IPS-20b (cell line): ENCODE measurements around the gene KMT5B.

Experiments used
- H3K27ac ChIP-seq: one replicate; pipeline ENCODE4 v1.5.1; 2013; ENCODE audit warnings: low read length
- H3K27me3 ChIP-seq: 2 replicates; pipeline ENCODE4 v1.6.1; 2013; ENCODE audit warnings: mild to moderate bottlenecking, low read length, inconsistent platforms; ENCODE audit not compliant: insufficient read depth
- H3K36me3 ChIP-seq: 2 replicates; pipeline ENCODE4 v1.6.1; 2013; ENCODE audit warnings: low read depth, mild to moderate bottlenecking, inconsistent platforms, low read length, moderate library complexity; ENCODE audit not compliant: insufficient read depth
- H3K4me1 ChIP-seq: 2 replicates; pipeline ENCODE4 v1.6.1; 2013; ENCODE audit warnings: mild to moderate bottlenecking, control low read depth, inconsistent platforms, low read length, moderate library complexity; ENCODE audit not compliant: insufficient read depth
- H3K4me3 ChIP-seq: 2 replicates; pipeline ENCODE4 v1.5.1; 2013; ENCODE audit warnings: mild to moderate bottlenecking, low read length, inconsistent platforms
- H3K9ac ChIP-seq: 2 replicates; pipeline ENCODE4 v1.6.1; 2013; ENCODE audit warnings: low read depth, mild to moderate bottlenecking, inconsistent platforms, low read length, moderate library complexity
- H3K9me3 ChIP-seq: 2 replicates; pipeline ENCODE4 v1.6.1; 2013; ENCODE audit warnings: mild to moderate bottlenecking, low read depth, low read length, inconsistent platforms; ENCODE audit not compliant: insufficient read depth

The KMT5B gene

GRCh38 chr11:68121067-68121899, 91.8 kb downstream of the KMT5B start, which contains the start of gene CHKA:
CHKA (minus strand) TSS chr11:68121388; CDS start chr11:68121177, 211 bp downstream.
- Histone ChIP-seq H3K27ac (peak within 1 kb of the TSS; percentile 80), H3K4me1 (peaks cover 35% of the 10 kb centered on the region), H3K9me3 (no peaks in the 10 kb centered on the region), H3K9ac (peak within 1 kb of the TSS; percentile 85), H3K4me3 (peak within 1 kb of the TSS; percentile 94), H3K36me3 (peaks cover 13% of the 10 kb centered on the region; the same call in 1 of the 2 replicates), H3K27me3 (no peaks in the 10 kb centered on the region)

- Histone ChIP-seq H3K9me3 (no peaks in the 10 kb centered on the region), H3K36me3 (peaks cover 21% of the 10 kb centered on the region; the same call in 1 of the 2 replicates), H3K27me3 (no peaks in the 10 kb centered on the region), H3K4me3 (peak overlapping the region; percentile 94), H3K27ac (no peak overlapping the region), H3K4me1 (peaks cover 29% of the 10 kb centered on the region), H3K9ac (peak overlapping the region; percentile 85; the same call in 1 of the 2 replicates)
Observed at GRCh38 chr11:68120273-68121066, 92.6 kb downstream of the KMT5B start.

GRCh38 chr11:68118706-68119448, 94.2 kb downstream of the KMT5B start:
- Histone ChIP-seq H3K27me3 (no peaks in the 10 kb centered on the region), H3K27ac (no peak overlapping the region), H3K4me1 (peaks cover 26% of the 10 kb centered on the region), H3K9ac (peak overlapping the region; percentile 48; the same call in 1 of the 2 replicates), H3K9me3 (no peaks in the 10 kb centered on the region), H3K4me3 (peak overlapping the region; percentile 94), H3K36me3 (peaks cover 27% of the 10 kb centered on the region)

- Histone ChIP-seq H3K4me1 (peaks cover 25% of the 10 kb centered on the region), H3K9me3 (no peaks in the 10 kb centered on the region), H3K36me3 (peaks cover 27% of the 10 kb centered on the region), H3K27ac (no peak overlapping the region), H3K27me3 (no peaks in the 10 kb centered on the region), H3K4me3 (peak overlapping the region; percentile 94), H3K9ac (no peak overlapping the region)
Observed at GRCh38 chr11:68117853-68118470, 95.1 kb downstream of the KMT5B start.

- Histone ChIP-seq H3K9ac (no peak overlapping the region), H3K36me3 (peaks cover 27% of the 10 kb centered on the region), H3K4me1 (peaks cover 18% of the 10 kb centered on the region), H3K4me3 (no peak overlapping the region), H3K27ac (no peak overlapping the region), H3K9me3 (no peaks in the 10 kb centered on the region), H3K27me3 (no peaks in the 10 kb centered on the region)
Observed at GRCh38 chr11:68116974-68117373, 96.1 kb downstream of the KMT5B start.

- H3K9ac ChIP-seq: no peak overlapping the region
Observed at GRCh38 chr11:68116126-68116525, 97.0 kb downstream of the KMT5B start.

GRCh38 chr11:68115285-68115684, 97.8 kb downstream of the KMT5B start:
- Histone ChIP-seq H3K27ac (no peak overlapping the region), H3K27me3 (no peaks in the 10 kb centered on the region), H3K9me3 (no peaks in the 10 kb centered on the region), H3K4me3 (no peak overlapping the region), H3K9ac (no peak overlapping the region), H3K4me1 (peaks cover 18% of the 10 kb centered on the region), H3K36me3 (peaks cover 27% of the 10 kb centered on the region)

More at GRCh38 chr11:68116126-68116525, 97.0 kb downstream of the KMT5B start:
- peaks cover 18% of the 10 kb centered on the region for H3K4me1 ChIP-seq
- H3K4me3 ChIP-seq: no peak overlapping the region
- H3K36me3 ChIP-seq: peaks cover 27% of the 10 kb centered on the region
- H3K9me3 ChIP-seq: no peaks in the 10 kb centered on the region
- H3K27ac ChIP-seq: no peak overlapping the region
- H3K27me3 ChIP-seq: no peaks in the 10 kb centered on the region

- no peak overlapping the region for H3K9ac ChIP-seq
- no peak overlapping the region for H3K4me3 ChIP-seq
- no peak overlapping the region for H3K27ac ChIP-seq
- no peaks in the 10 kb centered on the region for H3K27me3 ChIP-seq
- peaks cover 28% of the 10 kb centered on the region for H3K36me3 ChIP-seq
- H3K4me1 ChIP-seq: peaks cover 14% of the 10 kb centered on the region
- H3K9me3 ChIP-seq: no peaks in the 10 kb centered on the region
Observed at GRCh38 chr11:68113986-68114385, 99.1 kb downstream of the KMT5B start.

- no peaks in the 10 kb centered on the region for H3K9me3 ChIP-seq
- H3K4me3 ChIP-seq: no peak overlapping the region
- peaks cover 7% of the 10 kb centered on the region for H3K4me1 ChIP-seq
- peaks cover 8% of the 10 kb centered on the region for H3K36me3 ChIP-seq
- H3K9ac ChIP-seq: no peak overlapping the region
- H3K27me3 ChIP-seq: no peaks in the 10 kb centered on the region
- H3K27ac ChIP-seq: no peak overlapping the region
Observed at GRCh38 chr11:68107689-68108088, 105.4 kb downstream of the KMT5B start.

GRCh38 chr11:68106165-68106940, 106.7 kb downstream of the KMT5B start:
- H3K9ac ChIP-seq: peak overlapping the region; percentile 32; the same call in 1 of the 2 replicates
- peak overlapping the region; percentile 1 for H3K27ac ChIP-seq
- no peaks in the 10 kb centered on the region for H3K27me3 ChIP-seq
- no peak overlapping the region for H3K4me3 ChIP-seq
- H3K9me3 ChIP-seq: no peaks in the 10 kb centered on the region
- peaks cover 8% of the 10 kb centered on the region for H3K36me3 ChIP-seq
- peaks cover 7% of the 10 kb centered on the region for H3K4me1 ChIP-seq
